Calu3 (cell line): Measurements from ENCODE around the gene CCDC87. TPM values are rescaled to one million over a fixed set of nuclear protein-coding genes. Genes with fewer than 3 reads are reported as not detected.

Experiments used
- BruUV-seq: library from RNA; stranded (reverse); fragments of 400-500 nt; replicated peaks from 2 replicates; lab custom pipeline; 2021; lab: Mats Ljungman, UMichigan
- CTCF ChIA-PET: fragments of 300-600 bp; sonication (Branson Sonifier 250); formaldehyde crosslinking; loops from one replicate; lab custom pipeline; 2022; ENCODE audit warnings: antibody characterized with exemption; lab: Charles Lee
- DNase-seq: peaks from one replicate; pipeline ENCODE4 v3.0.0; 2022
- H3K27ac Mint-ChIP-seq: one replicate; pipeline ENCODE4 v1.8.0; 2022; ENCODE audit warnings: mixed read lengths; ENCODE audit not compliant: unreplicated experiment
- H3K27me3 Mint-ChIP-seq: one replicate; pipeline ENCODE4 v1.8.0; 2022; ENCODE audit warnings: mixed read lengths; ENCODE audit not compliant: unreplicated experiment
- H3K36me3 Mint-ChIP-seq: one replicate; pipeline ENCODE4 v1.8.0; 2022; ENCODE audit warnings: mild to moderate bottlenecking, moderate library complexity, mixed read lengths; ENCODE audit not compliant: insufficient read depth, unreplicated experiment
- H3K4me1 Mint-ChIP-seq: one replicate; pipeline ENCODE4 v1.8.0; 2022; ENCODE audit warnings: mild to moderate bottlenecking, low read depth, mixed read lengths; ENCODE audit not compliant: unreplicated experiment
- H3K4me3 Mint-ChIP-seq: one replicate; pipeline ENCODE4 v1.8.0; 2022; ENCODE audit warnings: mild to moderate bottlenecking, low read depth, moderate library complexity, mixed read lengths; ENCODE audit not compliant: unreplicated experiment
- H3K9me3 Mint-ChIP-seq: one replicate; pipeline ENCODE4 v1.8.0; 2022; ENCODE audit warnings: low read depth, mixed read lengths; ENCODE audit not compliant: unreplicated experiment
- CTCF ChIP-seq: fragments of 200-600 bp; IDR thresholded peaks from one replicate; pipeline ENCODE4 v1.8.0; 2022; ENCODE audit warnings: antibody characterized with exemption; ENCODE audit not compliant: unreplicated experiment
- intact Hi-C: fragments of 100-400 bp; cut with micrococcal nuclease; formaldehyde crosslinking; loops from one replicate; pipeline ENCODE4 v1.10.0; 2022; ENCODE audit not compliant: unreplicated experiment
- total RNA-seq: library from RNA; stranded (reverse); gene quantifications from 2 replicates; pipeline ENCODE4 v1.2.3, GENCODE V29; 2022

CCDC87 gene
- total RNA-seq, 1 experiment from 2014 or later: 1.0 TPM

- DNase-seq: no peak
- CTCF ChIA-PET: no interaction called here
- no TSS peak for BruUV-seq
- H3K27ac Mint-ChIP-seq: no peak overlapping the region
- H3K36me3 Mint-ChIP-seq: peaks cover 43% of the 10 kb centered on the region
- H3K27me3 Mint-ChIP-seq: no peaks in the 10 kb centered on the region
- no peak for TF ChIP-seq CTCF
- no peaks in the 10 kb centered on the region for H3K9me3 Mint-ChIP-seq
- no peak overlapping the region for H3K4me3 Mint-ChIP-seq
- intact Hi-C loops: no loop called here
- H3K4me1 Mint-ChIP-seq: no peaks in the 10 kb centered on the region
Measured at GRCh38 chr11:66631883-66632282, 39.0 kb upstream of the CCDC87 start.

GRCh38 chr11:66629356-66629755, 36.5 kb upstream of the CCDC87 start:
- Mint-ChIP-seq H3K27ac (no peak overlapping the region), H3K4me1 (no peaks in the 10 kb centered on the region), H3K4me3 (no peak overlapping the region), H3K27me3 (no peaks in the 10 kb centered on the region), H3K36me3 (peaks cover 45% of the 10 kb centered on the region), H3K9me3 (no peaks in the 10 kb centered on the region)
- CTCF ChIA-PET: interaction anchor here (1.7 kb wide), 1 partner anchor 9 kb away, joined by 3 read pairs; the partner anchor contains the start of gene RBM4
- no TSS peak for BruUV-seq
- no peak for TF ChIP-seq CTCF
- no peak for DNase-seq
- intact Hi-C loops: no loop called here

GRCh38 chr11:66628061-66628603, 35.3 kb upstream of the CCDC87 start:
- peaks cover 49% of the 10 kb centered on the region for H3K36me3 Mint-ChIP-seq
- intact Hi-C loops: no loop called here
- H3K9me3 Mint-ChIP-seq: no peaks in the 10 kb centered on the region
- no peaks in the 10 kb centered on the region for H3K27me3 Mint-ChIP-seq
- DNase-seq: no peak
- no peak for TF ChIP-seq CTCF
- peaks cover 10% of the 10 kb centered on the region for H3K4me1 Mint-ChIP-seq
- CTCF ChIA-PET: interaction anchor here (0.6 to 1.7 kb wide), 2 partner anchors 10 to 12 kb away, joined by 3 read pairs; partner anchors contain the start of genes RBM14 and RBM4
- no peak overlapping the region for H3K27ac Mint-ChIP-seq
- no peak overlapping the region for H3K4me3 Mint-ChIP-seq
- BruUV-seq: no TSS peak

GRCh38 chr11:66626926-66627325, 34.1 kb upstream of the CCDC87 start:
- no peak for DNase-seq
- Mint-ChIP-seq H3K36me3 (peaks cover 56% of the 10 kb centered on the region), H3K4me1 (peaks cover 14% of the 10 kb centered on the region), H3K4me3 (no peak overlapping the region), H3K9me3 (no peaks in the 10 kb centered on the region), H3K27me3 (no peaks in the 10 kb centered on the region), H3K27ac (no peak overlapping the region)
- CTCF ChIA-PET: no interaction called here
- TF ChIP-seq CTCF: no peak
- BruUV-seq: no TSS peak
- intact Hi-C loops: no loop called here
